Dendritic cell treated with granulocyte-macrophage colony-stimulating factor and Interleukin-4, amounts not matched to agents 40 ng/mL and 50 ng/mL, for 4 days (primary cell): ENCODE results near the gene ZNF415.
"Not testable (repeated sequence)": the region's sequence is repeated elsewhere in the genome, so short reads cannot be mapped to it uniquely, and the experiment has no call there.

ENCODE experiments used
- H3K27ac Mint-ChIP-seq: one replicate; pipeline ENCODE4 v1.8.0; 2022; ENCODE audit warnings: mild to moderate bottlenecking, mixed read lengths
- H3K27me3 Mint-ChIP-seq: one replicate; pipeline ENCODE4 v1.8.0; 2022; ENCODE audit warnings: mild to moderate bottlenecking, mixed read lengths
- H3K36me3 Mint-ChIP-seq: one replicate; pipeline ENCODE4 v1.8.0; 2022; ENCODE audit warnings: low read depth, mixed read lengths
- H3K4me1 Mint-ChIP-seq: one replicate; pipeline ENCODE4 v1.8.0; 2022; ENCODE audit warnings: low read depth, mixed read lengths
- H3K4me3 Mint-ChIP-seq: one replicate; pipeline ENCODE4 v1.8.0; 2022; ENCODE audit warnings: mild to moderate bottlenecking, moderate library complexity, mixed read lengths
- H3K9me3 Mint-ChIP-seq: one replicate; pipeline ENCODE4 v1.8.0; 2022; ENCODE audit warnings: mixed read lengths
- intact Hi-C: fragments of 100-400 bp; cut with micrococcal nuclease; formaldehyde crosslinking; loops from one replicate; pipeline ENCODE4 v1.15.0; 2022

Gene ZNF415

GRCh38 chr19:53131085-53131590, 1.6 kb downstream of the ZNF415 start:
- no peaks in the 10 kb centered on the region for H3K36me3 Mint-ChIP-seq
- peaks cover 16% of the 10 kb centered on the region for H3K4me1 Mint-ChIP-seq
- peaks cover 75% of the 10 kb centered on the region for H3K9me3 Mint-ChIP-seq
- H3K27me3 Mint-ChIP-seq = peaks cover 26% of the 10 kb centered on the region
- intact Hi-C loops = no loop called here
- H3K27ac Mint-ChIP-seq = no peak overlapping the region
- H3K4me3 Mint-ChIP-seq = no peak overlapping the region

- intact Hi-C loops = no loop called here
- H3K9me3 Mint-ChIP-seq = peaks cover 72% of the 10 kb centered on the region
- no peaks in the 10 kb centered on the region for H3K36me3 Mint-ChIP-seq
Observed at GRCh38 chr19:53130506-53130905, 2.2 kb downstream of the ZNF415 start.

GRCh38 chr19:53126733-53127526, 5.8 kb downstream of the ZNF415 start:
- intact Hi-C loops, H3K27me3 Mint-ChIP-seq, H3K27ac Mint-ChIP-seq, H3K36me3 Mint-ChIP-seq, H3K4me1 Mint-ChIP-seq, H3K4me3 Mint-ChIP-seq: not testable (repeated sequence)
- H3K9me3 Mint-ChIP-seq = peaks cover 80% of the 10 kb centered on the region

More at GRCh38 chr19:53130506-53130905, 2.2 kb downstream of the ZNF415 start:
- no peak overlapping the region for H3K27ac Mint-ChIP-seq
- peaks cover 16% of the 10 kb centered on the region for H3K4me1 Mint-ChIP-seq
- peaks cover 26% of the 10 kb centered on the region for H3K27me3 Mint-ChIP-seq
- H3K4me3 Mint-ChIP-seq = no peak overlapping the region

- Mint-ChIP-seq H3K4me3 (no peak overlapping the region), H3K4me1 (no peaks in the 10 kb centered on the region), H3K27ac (no peak overlapping the region), H3K9me3 (peaks cover 78% of the 10 kb centered on the region), H3K36me3 (no peaks in the 10 kb centered on the region), H3K27me3 (no peaks in the 10 kb centered on the region)
- intact Hi-C loops = no loop called here
Observed at GRCh38 chr19:53123400-53123799, 9.3 kb downstream of the ZNF415 start.

GRCh38 chr19:53112286-53112685, 20.4 kb downstream of the ZNF415 start:
- H3K4me1 Mint-ChIP-seq = no peaks in the 10 kb centered on the region
- no peak overlapping the region for H3K4me3 Mint-ChIP-seq
- H3K9me3 Mint-ChIP-seq = peaks cover 84% of the 10 kb centered on the region
- no peaks in the 10 kb centered on the region for H3K36me3 Mint-ChIP-seq
- intact Hi-C loops = no loop called here
- no peak overlapping the region for H3K27ac Mint-ChIP-seq
- no peaks in the 10 kb centered on the region for H3K27me3 Mint-ChIP-seq

- intact Hi-C loops = no loop called here
- no peaks in the 10 kb centered on the region for H3K36me3 Mint-ChIP-seq
- H3K9me3 Mint-ChIP-seq = peaks cover 64% of the 10 kb centered on the region
- H3K4me3 Mint-ChIP-seq = no peak overlapping the region
- H3K27me3 Mint-ChIP-seq = peaks cover 4% of the 10 kb centered on the region
- no peaks in the 10 kb centered on the region for H3K4me1 Mint-ChIP-seq
- H3K27ac Mint-ChIP-seq = no peak overlapping the region
Observed at GRCh38 chr19:53109527-53109926, 23.2 kb downstream of the ZNF415 start.

- Mint-ChIP-seq H3K4me1 (peaks cover 14% of the 10 kb centered on the region), H3K4me3 (peak within 1 kb of the TSS; percentile 82), H3K36me3 (peaks cover 34% of the 10 kb centered on the region), H3K27me3 (peaks cover 4% of the 10 kb centered on the region), H3K9me3 (peaks cover 33% of the 10 kb centered on the region), H3K27ac (peak within 1 kb of the TSS; percentile 86)
- intact Hi-C loops = loop anchor here (2.0 to 5.0 kb wide), 2 partner anchors 55 to 94 kb away; partner anchors contain the start of gene ZNF347
Observed at GRCh38 chr19:53103234-53104203, 29.2 kb downstream of the ZNF415 start, which contains the start of gene ZNF160. TSS of gene ZNF160 (minus strand) at chr19:53103422. CDS start at chr19:53086276, 17,146 bp downstream.

- H3K4me1 Mint-ChIP-seq = peaks cover 17% of the 10 kb centered on the region
- peaks cover 34% of the 10 kb centered on the region for H3K9me3 Mint-ChIP-seq
- intact Hi-C loops = loop anchor here (2.0 to 5.0 kb wide), 2 partner anchors 56 to 95 kb away; partner anchors contain the start of gene ZNF347
- peaks cover 4% of the 10 kb centered on the region for H3K27me3 Mint-ChIP-seq
- H3K36me3 Mint-ChIP-seq = peaks cover 41% of the 10 kb centered on the region
- H3K4me3 Mint-ChIP-seq = peak overlapping the region; percentile 82
- peak overlapping the region; percentile 86 for H3K27ac Mint-ChIP-seq
Observed at GRCh38 chr19:53102756-53103233, 29.9 kb downstream of the ZNF415 start.

- intact Hi-C loops = loop anchor here (2.0 to 5.0 kb wide), 2 partner anchors 57 to 95 kb away; partner anchors contain the start of gene ZNF347
- peaks cover 35% of the 10 kb centered on the region for H3K9me3 Mint-ChIP-seq
- peak overlapping the region; percentile 86 for H3K27ac Mint-ChIP-seq
- H3K4me3 Mint-ChIP-seq = peak overlapping the region; percentile 82
- H3K36me3 Mint-ChIP-seq = peaks cover 47% of the 10 kb centered on the region
- H3K4me1 Mint-ChIP-seq = peaks cover 22% of the 10 kb centered on the region
- H3K27me3 Mint-ChIP-seq = peaks cover 4% of the 10 kb centered on the region
Observed at GRCh38 chr19:53102206-53102755, 30.4 kb downstream of the ZNF415 start.

GRCh38 chr19:53101518-53101917, 31.2 kb downstream of the ZNF415 start:
- Mint-ChIP-seq H3K4me1 (peaks cover 25% of the 10 kb centered on the region), H3K27me3 (peaks cover 4% of the 10 kb centered on the region), H3K36me3 (peaks cover 54% of the 10 kb centered on the region)

GRCh38 chr19:53098570-53098969, 34.1 kb downstream of the ZNF415 start:
- intact Hi-C loops = loop anchor here (2.0 kb wide), 1 partner anchor 30 kb away; no protein-coding TSS in a partner anchor
- H3K27me3 Mint-ChIP-seq, H3K4me3 Mint-ChIP-seq, H3K27ac Mint-ChIP-seq: not testable (repeated sequence)
- peaks cover 25% of the 10 kb centered on the region for H3K4me1 Mint-ChIP-seq
- peaks cover 46% of the 10 kb centered on the region for H3K9me3 Mint-ChIP-seq
- peaks cover 84% of the 10 kb centered on the region for H3K36me3 Mint-ChIP-seq

More at GRCh38 chr19:53101518-53101917, 31.2 kb downstream of the ZNF415 start:
- peak overlapping the region; percentile 82 for H3K4me3 Mint-ChIP-seq
- intact Hi-C loops = loop anchor here (5.0 kb wide), 1 partner anchor 96 kb away; no protein-coding TSS in a partner anchor
- H3K27ac Mint-ChIP-seq = peak overlapping the region; percentile 86
- H3K9me3 Mint-ChIP-seq = peaks cover 35% of the 10 kb centered on the region

- H3K27me3 Mint-ChIP-seq, H3K4me3 Mint-ChIP-seq, intact Hi-C loops, H3K27ac Mint-ChIP-seq: not testable (repeated sequence)
- H3K36me3 Mint-ChIP-seq = peaks cover 88% of the 10 kb centered on the region
- peaks cover 42% of the 10 kb centered on the region for H3K9me3 Mint-ChIP-seq
- H3K4me1 Mint-ChIP-seq = peaks cover 19% of the 10 kb centered on the region
Observed at GRCh38 chr19:53096982-53097690, 35.6 kb downstream of the ZNF415 start.
